HG02981 (cell line): ENCODE measurements around the gene FUNDC2.

Source experiments
- ATAC-seq: cut with Tn5 transposase; IDR thresholded peaks from one replicate; pipeline ENCODE4 v1.9.1; 2021; ENCODE audit warnings: mild to moderate bottlenecking, moderate library complexity; ENCODE audit not compliant: unreplicated experiment

The FUNDC2 gene

DNA sequence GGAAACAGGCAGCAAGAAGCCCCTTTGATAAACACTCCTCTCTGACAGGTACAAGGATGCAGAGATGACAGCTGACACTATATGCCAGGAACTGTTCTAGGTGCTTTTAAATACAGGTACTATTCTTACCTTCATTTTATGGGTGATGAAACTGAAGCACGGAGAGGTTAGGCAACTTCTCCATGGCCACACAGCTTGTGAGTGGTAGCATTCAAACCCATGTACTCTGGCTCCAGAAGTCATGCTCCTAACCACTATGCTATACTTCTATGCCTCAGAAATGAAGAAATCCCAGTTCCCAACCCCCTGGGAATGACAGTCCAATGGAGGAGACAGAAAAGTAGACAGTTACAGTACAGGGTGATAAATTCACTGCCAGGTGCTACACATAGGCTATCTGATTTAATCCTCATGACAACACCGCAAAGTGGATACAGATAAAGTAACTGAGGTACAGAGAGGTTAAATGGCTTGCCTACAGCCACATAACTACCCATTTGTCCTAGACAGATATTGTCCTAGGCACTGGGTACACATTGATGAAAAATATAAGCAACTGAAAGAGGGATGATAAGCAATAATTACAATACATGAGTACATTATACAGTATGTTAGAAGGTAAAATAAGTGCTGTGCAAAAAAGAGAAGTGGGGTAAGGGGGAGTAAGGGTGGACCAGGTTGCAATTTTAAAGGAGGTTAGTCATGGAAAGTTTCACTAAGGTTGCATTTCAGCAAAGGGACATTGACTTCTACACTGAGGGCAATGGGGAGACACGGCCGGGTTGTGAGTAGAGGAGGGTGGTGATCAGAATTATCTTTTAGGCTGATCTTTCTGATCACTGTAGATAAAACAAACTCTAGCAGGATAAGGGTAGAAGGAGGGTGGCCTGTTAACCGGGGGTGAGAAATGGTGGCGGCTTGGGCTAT lies 2.5 kb upstream of the FUNDC2 start:
- no peak for ATAC-seq

DNA sequence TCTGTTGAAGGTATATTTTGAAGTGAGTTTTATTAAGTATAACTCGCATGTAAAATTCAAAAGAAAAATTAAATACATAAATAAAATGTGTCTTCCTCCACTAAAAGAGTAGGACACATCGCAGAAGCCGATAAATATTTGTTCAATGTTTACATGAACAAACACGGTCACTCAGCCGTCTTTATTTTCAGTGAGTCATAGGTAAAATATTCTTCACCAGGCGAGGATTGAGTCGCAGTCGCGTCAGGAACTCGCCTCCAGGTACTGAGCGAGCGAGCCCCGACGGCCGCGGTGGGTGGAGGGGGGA lies 271 bp upstream of the FUNDC2 start:
- no peak for ATAC-seq

DNA sequence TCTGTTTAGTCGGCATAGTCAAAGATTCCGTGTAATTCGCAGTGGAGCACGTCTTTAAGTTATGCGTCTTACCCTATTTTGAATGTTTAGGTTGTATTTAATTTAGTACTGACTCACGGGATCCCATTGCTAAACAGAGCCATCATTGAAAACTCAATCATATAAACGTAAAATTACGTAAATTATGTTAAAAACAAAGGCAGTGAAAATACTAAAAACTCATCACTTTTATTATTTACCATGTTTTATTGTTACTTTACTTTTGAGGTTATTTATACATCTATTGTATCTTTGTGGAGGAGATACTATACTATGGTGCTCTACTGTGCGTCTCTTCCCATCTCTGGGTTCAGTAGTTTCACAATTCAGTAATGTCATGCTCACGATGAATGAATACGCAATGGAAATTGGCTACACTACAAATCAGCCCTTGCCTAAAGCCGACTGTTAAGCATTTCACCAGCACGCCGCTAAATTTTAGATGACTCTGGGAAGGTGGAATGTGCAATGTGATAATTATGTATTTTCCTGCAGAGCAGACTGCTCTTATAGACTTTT lies 944 bp downstream of the FUNDC2 start:
- ATAC-seq: no peak

GRCh38 chrX:155028129-155028528 lies 1.5 kb downstream of the FUNDC2 start:
- peak; percentile 26 for ATAC-seq

GRCh38 chrX:155028877-155029291 lies 2.2 kb downstream of the FUNDC2 start:
- no peak for ATAC-seq

- ATAC-seq: no peak
Observed at GRCh38 chrX:155031657-155032056, 5.0 kb downstream of the FUNDC2 start.

DNA sequence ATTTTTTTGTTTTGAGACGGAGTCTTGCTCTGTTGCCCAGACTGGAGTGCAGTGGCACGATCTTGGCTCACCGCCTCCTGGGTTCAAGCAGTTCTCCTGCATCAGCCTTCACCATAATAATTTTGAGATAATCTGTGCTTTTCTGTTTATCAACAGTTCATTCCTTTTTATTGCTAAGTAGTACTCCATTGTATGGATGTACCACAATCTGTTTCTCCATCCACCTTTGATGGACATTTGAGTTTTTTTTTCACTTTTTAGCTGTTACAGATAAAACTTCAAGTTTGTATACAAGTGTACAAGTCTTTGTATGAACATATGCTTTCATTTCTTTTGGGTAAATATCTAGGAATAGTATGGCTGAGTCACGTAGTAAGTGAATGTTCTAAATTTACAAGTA lies 9.0 kb downstream of the FUNDC2 start:
- no peak for ATAC-seq

DNA sequence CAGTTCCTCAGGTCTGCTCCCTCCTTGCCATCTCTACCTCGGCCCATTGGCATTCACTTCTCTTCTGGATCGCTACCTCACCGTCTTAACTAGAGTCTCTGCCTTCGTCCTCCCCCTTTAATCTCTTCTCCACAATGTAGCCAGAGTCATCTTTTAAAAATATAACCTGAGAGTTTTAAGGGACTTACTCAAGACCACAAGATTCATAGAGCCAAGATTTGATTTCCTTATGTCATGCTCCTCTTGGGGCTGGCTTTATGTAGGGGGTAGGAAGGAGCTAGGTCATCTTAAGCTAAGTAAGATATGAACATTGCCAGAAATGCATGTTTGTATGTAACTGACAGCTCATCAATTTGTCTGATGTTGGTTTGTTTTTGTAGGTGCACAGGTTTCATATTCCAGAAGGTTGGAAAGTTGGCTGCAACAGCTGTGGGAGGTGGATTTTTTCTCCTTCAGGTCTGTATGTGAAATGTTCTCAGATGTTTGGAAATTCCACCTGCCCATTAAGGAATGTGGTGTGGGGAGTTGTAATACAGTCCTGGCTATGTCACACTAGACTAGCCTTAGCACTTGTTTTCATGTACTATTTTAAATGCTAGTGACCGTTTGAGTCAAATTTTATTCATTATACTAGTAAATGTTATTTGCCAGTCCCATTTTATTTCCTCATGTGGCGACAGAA lies 19.6 kb downstream of the FUNDC2 start:
- no peak for ATAC-seq

DNA sequence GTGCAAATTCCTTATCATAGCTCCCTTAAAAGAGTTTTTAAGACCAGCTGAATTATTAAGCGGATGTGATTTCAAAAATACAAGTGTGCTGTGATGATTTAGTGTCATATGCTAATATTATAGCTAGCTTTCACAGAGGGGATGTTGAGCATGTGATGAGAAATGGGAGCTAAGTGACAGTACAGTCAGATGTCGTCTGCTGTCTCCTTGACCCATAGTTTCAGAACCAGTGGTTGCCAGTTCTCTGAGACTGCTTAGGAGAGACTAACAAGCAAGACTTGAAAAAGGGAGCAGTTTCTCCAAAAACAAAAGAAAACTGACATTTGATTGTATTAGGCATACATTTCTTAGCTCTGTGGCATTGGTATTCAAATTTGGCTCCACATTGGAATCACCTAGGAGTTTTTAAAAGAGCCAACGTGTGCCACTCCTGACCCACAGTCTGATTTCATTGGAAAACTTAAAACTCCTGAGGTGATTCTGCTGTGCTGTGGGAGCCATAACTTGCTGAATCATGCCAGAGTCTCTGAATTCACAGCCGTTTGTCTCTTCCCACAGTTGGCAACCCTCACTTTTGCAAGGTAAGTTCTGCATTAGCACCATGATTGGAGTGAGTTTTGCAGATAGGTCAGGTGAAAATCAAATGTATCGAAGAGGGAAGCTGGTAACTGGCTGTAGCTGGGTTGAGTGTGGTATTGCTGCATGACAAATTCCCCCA lies 20.3 kb downstream of the FUNDC2 start:
- ATAC-seq: no peak

- no peak for ATAC-seq
Observed at GRCh38 chrX:155048977-155049619, 22.5 kb downstream of the FUNDC2 start.

GRCh38 chrX:155052738-155053498 lies 26.3 kb downstream of the FUNDC2 start:
- ATAC-seq: no peak

DNA sequence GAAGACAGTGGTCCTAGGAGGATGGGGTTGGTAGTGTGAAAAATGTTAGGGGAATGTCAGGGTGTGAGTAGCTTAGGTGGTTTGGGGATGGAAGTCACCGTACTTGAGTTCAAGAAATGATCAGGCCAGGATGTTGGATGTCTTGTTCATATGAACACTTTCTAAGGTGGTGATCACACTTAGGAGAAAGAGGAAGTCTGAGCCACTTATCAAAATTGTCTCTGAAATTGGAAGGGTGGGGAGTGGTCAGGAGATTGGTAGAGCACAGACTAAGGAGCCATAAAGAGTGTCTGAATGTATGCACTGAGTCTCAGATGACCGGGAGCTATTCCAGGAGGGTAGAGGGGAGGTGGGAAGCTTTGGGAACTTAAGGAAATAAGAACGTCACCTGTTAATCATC lies 27.0 kb downstream of the FUNDC2 start:
- ATAC-seq: no peak

DNA sequence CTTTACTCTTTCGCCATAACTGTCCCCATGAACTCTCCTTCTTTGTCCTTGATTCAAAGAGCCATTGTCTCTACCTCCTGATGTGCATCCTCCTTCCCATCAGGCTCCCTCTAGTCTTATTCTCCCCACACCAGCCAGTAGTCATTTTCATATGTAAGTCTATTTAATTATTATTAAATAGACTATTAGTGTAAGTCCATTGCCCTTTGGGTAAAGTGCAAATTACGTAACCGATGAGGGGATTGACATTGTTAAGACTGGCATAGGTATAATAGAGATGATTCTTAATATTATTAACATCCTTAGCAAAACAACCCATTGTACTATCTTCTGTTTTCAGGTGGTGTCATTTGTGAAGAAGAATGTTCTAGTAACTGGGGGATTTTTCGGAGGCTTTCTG lies 27.6 kb downstream of the FUNDC2 start:
- no peak for ATAC-seq

GRCh38 chrX:155055494-155055893 lies 28.9 kb downstream of the FUNDC2 start:
- no peak for ATAC-seq

DNA sequence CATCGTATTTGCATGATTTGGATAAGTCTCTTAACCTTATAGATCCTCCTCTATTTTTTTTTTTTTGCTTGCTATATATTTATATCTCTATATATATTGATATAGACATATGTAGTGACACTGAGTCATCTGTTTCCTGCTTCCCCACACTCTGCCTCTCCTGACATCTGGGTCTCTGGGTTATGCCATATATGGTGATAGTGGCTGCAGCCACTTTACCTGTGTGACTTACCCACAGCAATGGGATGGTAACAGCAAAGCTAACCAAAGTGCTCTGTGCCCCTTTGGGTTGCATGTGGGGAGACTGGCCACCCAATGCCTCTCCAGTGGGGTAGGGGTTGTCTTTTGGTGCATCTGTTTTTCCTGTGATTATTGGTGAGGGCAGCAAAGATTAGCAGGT lies 29.8 kb downstream of the FUNDC2 start:
- ATAC-seq: no peak

DNA sequence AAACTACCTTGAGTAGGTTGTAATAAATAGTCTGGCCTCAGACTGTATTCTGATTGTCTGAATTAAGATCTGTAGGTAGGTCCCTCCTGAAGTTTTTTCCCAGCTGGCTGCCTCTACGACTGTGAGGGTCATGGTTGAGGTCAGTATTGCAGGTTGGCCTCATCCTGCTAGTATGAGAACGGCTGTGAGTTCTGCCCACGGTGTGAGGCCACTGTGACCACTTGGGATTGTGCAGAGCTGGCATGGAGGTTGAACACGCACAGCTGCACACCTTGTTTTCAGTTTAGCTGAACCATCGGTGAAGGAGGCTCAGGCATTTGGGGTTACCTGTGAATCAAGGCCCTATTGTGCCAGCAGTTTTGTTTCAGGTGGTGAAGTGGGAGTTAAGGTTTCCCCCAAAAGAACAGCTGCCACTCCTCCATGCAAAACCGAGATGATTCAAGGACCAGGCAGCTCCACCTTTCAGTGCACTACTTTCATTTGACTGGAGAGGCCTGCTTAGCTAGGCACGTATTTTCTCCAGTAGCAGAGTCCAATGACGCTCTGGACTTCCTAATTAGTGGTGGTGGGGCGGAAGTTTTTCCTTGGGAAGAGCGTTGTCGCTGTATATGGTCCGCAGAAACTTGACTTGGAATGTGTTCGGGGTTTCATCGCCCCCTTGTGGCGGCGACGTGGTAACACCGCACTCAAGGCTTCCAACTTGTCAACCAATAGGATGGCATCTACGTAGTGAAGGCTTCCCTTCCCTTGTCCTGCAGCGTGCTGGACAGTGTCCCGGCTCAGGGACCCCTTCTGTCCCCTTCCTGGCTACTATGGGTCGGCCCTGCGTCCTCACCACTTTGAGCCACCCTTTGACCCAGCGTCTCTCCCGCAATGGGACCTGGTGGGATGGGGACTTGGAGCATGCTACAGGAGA lies 30.5 kb downstream of the FUNDC2 start:
- peak; percentile 74 for ATAC-seq

GRCh38 chrX:155061760-155062159 lies 35.1 kb downstream of the FUNDC2 start:
- no peak for ATAC-seq

- ATAC-seq: no peak
Observed at GRCh38 chrX:155065035-155065734, 38.5 kb downstream of the FUNDC2 start.

GRCh38 chrX:155068165-155068564 lies 41.5 kb downstream of the FUNDC2 start:
- no peak for ATAC-seq
